ENCODE results near the gene EGF.

GRCh38 chr4:110046588-110047049 is 133.9 kb downstream of the EGF start:
- TF ChIP-seq, protein P1, sequence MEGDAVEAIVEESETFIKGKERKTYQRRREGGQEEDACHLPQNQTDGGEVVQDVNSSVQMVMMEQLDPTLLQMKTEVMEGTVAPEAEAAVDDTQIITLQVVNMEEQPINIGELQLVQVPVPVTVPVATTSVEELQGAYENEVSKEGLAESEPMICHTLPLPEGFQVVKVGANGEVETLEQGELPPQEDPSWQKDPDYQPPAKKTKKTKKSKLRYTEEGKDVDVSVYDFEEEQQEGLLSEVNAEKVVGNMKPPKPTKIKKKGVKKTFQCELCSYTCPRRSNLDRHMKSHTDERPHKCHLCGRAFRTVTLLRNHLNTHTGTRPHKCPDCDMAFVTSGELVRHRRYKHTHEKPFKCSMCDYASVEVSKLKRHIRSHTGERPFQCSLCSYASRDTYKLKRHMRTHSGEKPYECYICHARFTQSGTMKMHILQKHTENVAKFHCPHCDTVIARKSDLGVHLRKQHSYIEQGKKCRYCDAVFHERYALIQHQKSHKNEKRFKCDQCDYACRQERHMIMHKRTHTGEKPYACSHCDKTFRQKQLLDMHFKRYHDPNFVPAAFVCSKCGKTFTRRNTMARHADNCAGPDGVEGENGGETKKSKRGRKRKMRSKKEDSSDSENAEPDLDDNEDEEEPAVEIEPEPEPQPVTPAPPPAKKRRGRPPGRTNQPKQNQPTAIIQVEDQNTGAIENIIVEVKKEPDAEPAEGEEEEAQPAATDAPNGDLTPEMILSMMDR (IDR thresholded peaks at IDR 0.05), result no peak
- no peak for TF ChIP-seq EZH2 (IDR thresholded peaks at IDR 0.05)
- no peak for TF ChIP-seq EZH2phosphoT487 (IDR thresholded peaks at IDR 0.05)

All from neural progenitor cell (in vitro differentiated cells).